HG02759 (cell line): ENCODE measurements around the gene FUBP1.
"Not testable (repeated sequence)": the region's sequence is repeated elsewhere in the genome, so short reads cannot be mapped to it uniquely, and the experiment has no call there.

Source experiments
- ATAC-seq: cut with Tn5 transposase; IDR thresholded peaks from one replicate; pipeline ENCODE4 v1.9.1; 2021; ENCODE audit warnings: mild to moderate bottlenecking, moderate library complexity; ENCODE audit not compliant: unreplicated experiment

FUBP1 gene, protein sequence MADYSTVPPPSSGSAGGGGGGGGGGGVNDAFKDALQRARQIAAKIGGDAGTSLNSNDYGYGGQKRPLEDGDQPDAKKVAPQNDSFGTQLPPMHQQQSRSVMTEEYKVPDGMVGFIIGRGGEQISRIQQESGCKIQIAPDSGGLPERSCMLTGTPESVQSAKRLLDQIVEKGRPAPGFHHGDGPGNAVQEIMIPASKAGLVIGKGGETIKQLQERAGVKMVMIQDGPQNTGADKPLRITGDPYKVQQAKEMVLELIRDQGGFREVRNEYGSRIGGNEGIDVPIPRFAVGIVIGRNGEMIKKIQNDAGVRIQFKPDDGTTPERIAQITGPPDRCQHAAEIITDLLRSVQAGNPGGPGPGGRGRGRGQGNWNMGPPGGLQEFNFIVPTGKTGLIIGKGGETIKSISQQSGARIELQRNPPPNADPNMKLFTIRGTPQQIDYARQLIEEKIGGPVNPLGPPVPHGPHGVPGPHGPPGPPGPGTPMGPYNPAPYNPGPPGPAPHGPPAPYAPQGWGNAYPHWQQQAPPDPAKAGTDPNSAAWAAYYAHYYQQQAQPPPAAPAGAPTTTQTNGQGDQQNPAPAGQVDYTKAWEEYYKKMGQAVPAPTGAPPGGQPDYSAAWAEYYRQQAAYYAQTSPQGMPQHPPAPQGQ

DNA sequence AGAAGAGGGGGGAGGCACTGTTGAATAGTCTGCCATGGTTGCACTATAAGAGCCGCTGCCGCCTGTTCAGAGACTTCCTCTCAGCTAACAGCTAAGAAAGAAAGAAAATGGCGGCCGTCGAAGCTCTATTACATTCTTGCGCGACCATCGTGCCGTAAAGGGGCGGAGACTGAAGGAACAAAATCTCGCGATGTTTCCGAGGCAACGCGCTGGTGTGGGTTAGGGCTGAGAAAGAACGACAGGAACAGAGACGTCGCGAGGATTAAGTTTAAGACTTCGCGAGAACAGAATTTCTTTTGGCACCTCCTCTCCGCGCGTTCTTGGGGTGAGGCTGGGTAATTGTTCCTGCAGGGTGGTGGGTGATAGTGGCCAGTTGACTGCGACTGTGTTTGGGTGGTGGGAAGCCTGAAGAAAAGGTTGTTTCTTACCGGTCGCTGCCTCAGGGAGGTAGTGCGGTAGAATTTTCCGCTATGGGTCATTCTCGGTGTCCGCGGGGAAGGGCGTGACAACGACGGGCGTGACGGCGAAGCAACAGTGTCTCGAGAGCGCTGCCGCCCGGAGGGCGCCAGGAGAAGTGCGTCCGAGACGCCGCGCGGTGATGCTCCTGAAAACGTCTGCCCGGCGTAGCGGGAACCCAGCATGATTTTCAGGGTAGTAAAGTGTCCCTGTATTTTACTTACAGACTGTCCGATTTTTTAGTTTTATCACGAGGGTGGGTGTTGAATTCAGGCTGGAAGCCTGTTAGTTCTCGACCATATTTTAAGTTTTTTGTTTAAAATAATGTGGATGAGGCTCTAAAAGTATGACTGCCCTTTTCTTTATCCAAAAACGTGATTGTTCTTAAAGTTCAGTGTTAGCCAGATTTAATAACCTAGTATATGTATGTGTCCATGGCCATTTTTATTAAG, at the start of gene FUBP1:
TSS of gene FUBP1 (minus strand) at position 104 of the 908 bp plus-strand sequence. CDS start at position 36, 68 bp downstream.
- peak; percentile 79 for ATAC-seq

DNA sequence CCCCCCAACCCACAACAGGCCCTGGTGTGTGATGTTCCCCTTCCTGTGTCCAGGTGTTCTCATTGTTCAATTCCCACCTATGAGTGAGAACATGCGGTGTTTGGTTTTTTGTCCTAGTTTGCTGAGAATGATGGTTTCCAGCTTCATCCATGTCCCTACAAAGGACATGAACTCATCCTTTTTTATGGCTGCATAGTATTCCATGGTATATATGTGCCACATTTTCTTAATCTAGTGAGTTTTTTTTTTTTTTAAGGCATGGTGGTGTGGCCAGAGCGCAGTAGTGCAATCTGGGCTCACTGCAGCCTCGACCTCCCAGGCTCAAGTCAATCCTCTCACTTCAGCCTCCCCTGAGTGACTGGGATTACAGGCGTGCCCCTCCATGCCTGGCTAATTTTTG, 42.3 kb upstream of the FUBP1 start:
- ATAC-seq = not testable (repeated sequence)

DNA sequence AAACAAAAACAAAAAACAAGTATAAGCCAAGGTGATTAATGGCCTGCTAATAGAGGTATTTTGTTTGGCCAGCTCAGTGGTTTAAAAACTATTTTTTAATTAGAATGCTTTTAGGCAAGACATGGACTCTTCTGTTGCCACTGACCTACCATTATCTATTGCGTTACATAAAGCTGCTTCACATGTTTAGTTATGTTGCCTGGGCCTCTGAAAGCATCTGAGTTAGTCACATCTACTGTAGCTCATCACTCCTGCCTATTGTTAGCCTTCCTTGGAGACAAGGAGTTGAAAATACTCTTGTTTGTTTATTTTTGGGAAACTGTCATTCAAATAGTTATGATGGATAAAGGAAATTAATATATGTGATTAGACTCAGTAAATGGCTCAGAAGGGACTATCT, 40.2 kb upstream of the FUBP1 start:
- ATAC-seq = no peak

DNA sequence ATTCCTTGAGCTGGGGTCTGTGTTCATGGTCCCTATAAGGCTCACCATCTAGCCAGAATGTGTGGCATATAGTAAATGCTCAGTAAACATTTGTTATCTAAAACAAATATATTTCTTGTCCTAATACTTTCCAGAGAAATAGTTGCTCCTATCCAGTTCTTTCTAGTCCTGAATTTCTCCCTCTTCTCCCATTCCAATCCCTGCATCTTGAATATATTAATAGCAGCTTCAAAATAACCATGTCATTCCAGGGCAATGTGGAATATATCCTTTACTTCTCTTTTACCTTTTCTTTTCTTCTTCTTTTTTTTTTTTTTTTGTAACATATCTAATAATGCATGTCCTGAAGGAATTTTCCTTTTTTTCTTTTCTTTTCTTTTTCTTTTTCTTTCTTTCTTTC, 36.3 kb upstream of the FUBP1 start:
- ATAC-seq = no peak

DNA sequence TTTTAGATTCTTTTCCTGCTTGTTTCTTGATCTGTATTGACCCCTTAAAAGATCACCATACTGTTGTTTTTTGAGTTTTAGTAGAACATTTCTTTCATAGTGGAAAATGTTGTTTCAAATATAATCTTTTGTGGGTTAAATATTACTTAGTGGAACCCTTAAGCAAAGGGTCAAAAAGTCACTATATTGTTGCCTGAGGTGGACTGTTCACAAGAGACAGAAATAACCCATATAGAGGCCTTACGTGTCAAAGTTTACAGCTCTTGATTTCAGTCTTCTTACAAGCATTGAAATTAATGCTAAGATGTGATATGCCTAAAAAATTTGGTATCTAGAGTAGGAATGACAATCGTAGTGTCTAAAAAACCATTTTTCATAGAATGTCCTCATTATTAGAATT, 32.2 kb upstream of the FUBP1 start:
- no peak for ATAC-seq

DNA sequence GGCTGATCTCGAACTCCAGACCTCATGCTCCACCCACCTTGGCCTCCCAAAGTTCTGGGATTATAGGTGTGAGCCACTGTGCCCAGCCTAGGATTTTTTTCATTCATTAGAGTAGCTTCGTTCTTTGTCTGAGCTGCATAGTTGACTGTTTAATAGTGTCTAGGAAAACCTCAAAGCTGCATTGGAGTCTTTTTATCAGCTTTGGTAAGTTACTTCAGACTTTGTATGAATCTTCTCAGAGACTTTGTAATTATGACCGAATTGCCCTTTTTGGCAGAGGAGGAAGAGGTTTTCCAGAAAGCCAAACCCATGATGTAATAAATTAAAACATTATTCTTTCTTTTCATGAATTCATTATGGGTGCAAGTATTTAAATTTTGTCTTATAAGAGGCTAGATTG, 31.0 kb upstream of the FUBP1 start:
- ATAC-seq = no peak

DNA sequence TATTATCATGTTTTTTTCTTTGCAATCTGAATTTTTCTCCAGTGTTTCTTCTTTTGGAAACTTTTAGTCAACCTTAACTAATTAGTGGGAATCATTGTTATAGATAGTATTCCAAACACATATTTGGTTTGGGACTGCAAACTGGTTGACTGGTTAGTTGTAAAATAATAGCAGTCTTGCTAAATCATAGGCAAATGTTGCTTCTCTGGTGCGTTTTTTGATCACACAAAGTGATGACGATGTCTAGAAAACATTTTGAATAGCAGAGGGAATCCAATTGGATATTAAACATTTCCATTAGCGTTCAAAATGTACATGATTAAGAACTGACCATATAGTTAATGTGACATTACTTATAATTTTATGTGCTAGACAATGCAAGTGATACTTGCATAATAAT, 30.4 kb upstream of the FUBP1 start:
- no peak for ATAC-seq

DNA sequence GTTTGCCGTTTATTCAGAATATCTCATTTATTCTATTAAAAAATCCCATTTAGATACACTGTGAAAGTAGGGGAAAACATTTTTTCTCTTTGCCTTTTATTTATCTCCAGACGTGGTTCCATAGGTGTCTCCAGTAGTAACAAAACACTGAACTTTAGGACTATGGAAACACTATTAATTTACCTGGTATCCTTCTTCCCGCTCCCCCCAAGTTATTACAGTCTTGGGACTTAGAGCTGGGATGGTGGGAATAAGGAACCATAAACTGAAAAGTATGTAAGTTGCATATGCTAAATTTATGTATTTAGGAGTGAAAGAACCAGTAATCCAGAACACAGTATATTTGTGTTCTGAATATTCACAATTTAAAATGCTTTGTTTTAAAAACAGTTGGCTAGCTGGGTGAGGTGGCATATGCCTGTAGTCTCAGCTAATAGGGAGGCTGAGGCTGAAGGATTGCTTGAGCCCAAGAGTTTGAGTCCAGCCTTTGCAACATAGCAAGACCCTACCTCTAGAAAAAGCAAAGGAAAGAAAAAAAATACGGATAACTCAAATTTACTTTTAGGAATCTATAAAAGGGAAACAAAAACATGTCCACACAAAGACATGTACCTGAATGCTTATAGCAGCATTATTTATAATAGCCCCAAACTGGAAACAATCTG, 28.9 kb upstream of the FUBP1 start:
- ATAC-seq = no peak

DNA sequence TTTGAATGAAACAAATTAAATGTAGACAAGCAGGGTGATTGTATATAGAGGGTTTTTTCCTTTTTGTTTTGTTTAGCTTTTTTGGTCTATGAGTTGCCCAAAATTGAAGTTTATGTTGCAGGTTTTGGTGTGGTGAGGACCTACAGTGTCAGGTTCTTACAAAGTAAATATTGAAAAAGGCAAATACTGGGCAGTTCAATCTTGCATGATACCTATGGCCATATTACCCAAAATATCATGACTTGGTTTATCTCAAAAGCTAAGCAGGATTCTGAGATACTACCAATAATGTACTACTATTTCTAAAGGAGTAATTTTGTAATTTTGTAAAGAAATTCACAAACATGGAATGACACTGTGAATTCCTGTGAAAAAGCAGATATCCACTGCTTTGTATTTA, 27.6 kb upstream of the FUBP1 start:
- no peak for ATAC-seq

DNA sequence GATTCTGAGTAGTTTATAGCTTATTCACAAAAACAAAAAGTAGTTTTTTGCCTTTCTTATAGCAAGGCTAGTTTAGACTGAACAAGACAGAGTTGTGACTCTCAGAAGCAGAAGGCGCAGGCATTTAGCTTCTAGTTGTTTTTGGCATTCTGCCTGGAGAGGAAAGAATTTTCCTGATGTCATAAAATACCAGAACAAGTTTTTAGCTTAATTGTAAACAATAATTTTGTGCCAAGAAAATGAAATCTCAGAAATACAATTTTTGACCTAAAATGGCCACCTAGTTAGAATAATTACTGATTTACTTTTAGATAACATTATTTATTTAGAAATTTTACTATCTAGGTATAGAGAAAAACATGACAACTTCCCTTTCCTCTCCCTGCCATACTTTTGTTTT, 26.9 kb upstream of the FUBP1 start:
- ATAC-seq = no peak

DNA sequence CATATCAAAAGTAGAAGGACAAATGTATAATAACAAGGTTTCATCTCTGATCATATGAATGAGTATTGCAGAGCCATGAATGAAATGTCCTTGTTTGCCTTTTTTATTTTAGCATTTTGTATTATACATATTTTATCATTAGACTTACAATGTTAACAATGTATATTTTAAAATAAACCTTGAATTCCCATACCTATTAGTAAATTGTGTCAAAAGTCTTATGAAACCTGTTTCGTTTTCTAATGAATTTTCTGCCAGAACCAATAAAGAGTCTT, 26.5 kb upstream of the FUBP1 start:
- no peak for ATAC-seq

DNA sequence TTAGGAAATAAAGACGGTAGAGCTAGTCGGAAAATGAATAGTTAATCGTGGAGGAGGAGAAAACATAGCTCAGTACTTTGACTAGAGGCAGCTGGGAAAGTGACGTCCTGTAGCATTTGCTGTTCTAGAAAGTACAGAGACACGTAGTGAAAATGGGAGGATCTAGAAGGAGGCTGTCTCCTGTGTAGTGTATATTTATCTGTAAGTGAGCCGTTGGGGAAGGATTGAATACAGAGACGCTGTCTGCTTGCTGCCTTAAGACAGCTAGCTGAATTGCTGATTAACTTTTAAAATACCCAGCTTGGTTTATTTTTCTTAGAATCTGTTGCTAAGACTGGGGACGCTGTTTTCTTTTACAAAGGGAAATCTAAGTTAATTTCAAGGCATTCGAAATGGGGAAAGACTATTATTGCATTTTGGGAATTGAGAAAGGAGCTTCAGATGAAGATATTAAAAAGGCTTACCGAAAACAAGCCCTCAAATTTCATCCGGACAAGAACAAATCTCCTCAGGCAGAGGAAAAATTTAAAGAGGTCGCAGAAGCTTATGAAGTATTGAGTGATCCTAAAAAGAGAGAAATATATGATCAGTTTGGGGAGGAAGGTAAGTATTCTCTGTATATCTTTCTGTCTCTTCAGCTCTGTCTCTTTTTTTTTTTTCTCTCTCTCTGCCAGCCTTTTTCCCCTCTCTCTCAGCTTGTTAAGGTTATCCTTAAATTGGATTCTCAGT, 26.0 kb upstream of the FUBP1 start, which contains the start of gene DNAJB4:
TSS of gene DNAJB4 (plus strand) at position 221 of the 729 bp plus-strand sequence. CDS start at position 393, 172 bp downstream.
- peak; percentile 99 for ATAC-seq

DNA sequence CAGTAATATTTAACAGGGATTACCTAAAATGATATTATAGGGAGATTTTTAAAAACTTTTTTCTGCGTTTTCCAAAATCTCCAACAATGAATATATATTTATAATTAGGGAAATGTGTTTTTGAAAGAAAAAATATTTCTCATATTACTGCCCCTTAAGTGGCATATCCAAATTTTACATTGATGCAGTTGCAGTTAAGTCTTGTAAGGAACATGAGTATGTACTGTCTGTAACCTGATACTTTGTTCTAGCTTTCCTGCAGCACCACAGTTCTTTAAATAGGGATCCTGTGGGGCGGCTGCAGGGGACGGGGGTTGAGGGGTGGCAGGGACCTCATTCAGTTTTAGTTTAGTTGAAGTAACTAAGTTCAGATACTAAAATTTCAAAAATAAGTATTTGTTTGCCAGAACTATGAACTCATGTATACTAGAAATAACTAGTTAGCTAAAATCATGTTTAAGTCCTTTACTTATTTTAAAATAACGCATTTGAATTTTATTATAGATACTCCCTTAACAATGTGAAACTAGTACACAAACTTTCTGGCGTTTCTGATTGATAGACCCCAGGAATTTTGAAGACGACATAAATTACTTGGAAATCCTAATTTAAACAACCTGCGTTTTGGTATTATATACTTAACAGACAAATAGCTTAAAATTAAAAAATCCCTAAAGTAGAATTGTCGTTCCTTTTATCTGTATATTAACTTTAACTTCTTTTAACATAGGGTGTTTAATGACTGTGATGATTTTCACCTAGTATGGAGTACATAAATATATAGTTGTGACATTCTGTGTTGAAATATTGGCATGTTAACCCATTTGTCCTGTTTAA, 25.2 kb upstream of the FUBP1 start:
- ATAC-seq = peak; percentile 57

DNA sequence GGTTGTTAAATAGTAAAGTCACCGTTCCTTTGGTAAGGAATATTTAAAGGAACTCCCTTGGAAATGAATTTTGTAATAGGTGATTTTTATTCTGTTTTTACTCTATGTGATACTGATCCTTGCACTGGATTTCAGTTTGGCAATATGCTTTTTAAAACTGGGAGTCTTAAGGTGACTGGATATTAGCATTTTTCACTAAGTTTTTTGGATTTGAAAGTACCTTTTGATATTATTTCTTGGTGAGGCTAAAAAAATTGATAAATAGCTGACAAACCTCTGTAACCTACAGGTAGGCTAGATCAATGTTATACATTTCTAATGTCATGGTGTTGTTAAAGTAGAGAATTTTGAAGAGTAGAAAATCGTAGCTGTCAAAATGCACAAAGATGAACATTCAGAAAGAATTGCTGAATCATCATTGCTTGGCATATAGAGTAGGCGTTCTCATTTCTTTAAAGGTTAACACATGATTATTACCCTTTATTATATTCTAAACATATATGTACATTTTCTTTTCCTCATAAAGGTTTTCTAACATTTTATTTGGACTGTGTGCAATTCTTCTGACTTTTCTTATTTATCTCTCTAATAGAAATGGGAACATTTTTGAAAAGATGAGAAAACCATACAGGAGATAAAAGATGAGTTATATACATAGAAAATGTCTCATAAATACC, 24.3 kb upstream of the FUBP1 start:
- ATAC-seq = no peak

DNA sequence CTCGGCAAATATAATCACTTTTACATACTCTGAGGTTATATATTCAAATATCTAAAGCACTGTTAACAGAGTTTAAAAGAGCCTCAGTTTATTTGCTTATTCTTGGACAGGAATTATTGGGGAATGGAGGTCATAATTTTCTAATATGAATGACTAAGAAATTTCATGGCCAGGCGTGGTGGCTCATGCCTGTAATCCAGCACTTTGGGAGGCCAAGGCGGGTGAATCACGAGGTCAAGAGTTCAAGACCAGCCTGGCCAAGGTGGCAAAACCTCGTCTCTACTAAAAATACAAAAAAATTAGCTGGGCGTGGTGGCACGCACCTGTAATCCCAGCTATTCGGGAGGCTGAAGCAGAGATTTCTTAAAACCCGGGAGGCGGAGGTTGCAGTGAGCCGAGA, 21.7 kb upstream of the FUBP1 start:
- not testable (repeated sequence) for ATAC-seq

DNA sequence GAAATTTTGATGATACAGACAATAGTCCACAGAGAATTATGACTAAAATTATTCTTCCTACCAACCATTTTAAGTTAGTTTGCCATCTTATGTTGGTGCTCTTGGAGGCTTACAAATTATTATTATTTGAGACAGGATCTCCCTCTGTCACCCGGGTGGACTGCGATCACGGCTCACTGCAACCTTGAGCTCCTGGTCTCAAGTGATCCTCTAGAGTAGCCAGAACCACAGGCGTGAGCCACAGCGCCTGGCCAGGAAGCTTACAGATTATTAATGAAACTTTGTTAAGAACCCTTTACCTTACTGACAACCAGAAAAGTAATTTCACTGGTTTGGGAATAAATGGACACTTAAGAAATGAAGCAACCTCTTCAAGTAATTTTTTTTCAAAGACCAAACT, 17.9 kb upstream of the FUBP1 start:
- ATAC-seq = no peak

DNA sequence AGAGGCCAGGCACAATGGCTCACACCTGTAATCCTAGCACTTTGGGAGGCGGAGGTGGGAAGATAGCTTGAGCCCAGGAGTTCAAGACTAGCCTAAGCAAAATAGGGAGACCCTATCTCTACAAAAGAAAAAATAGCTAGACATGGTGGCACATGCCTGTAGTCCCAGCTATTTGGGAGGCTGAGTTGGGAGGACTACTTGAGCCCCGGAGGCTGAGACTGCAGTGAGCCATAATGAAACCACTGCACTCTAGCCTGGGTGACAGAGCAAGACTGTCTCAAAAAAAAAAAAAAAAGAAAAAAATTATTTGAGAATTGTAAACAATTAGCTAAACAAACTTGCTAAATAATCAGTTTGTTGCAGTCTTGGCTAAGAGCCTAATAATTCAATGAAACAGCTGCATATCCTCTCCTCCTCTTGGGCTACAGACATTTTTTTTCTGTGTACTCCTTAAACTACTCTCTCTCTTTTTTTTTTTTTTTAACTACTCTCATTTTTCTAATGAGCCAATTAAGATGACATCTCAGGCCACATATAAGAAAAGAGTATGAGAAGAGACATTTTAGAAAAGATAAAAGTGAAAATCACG, 15.3 kb upstream of the FUBP1 start:
- no peak for ATAC-seq

DNA sequence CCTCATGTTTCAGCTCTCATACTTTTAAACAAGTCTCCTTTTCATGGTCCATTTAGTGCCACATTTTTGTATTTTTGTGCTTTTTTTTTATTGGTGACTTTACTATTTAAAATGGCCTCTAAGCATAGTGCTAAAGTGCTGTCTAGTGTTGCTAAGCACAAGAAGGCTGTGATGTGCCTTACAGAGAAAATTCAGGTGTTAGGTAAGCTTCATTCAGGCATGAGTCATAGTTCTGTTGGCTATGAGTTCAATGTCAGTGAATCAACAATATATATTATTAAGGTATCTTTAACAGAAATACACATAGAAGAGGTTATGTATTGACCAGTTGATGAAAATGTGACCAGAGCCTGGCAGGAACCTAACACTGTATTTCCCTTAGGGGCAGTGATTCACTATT, 12.8 kb upstream of the FUBP1 start:
- no peak for ATAC-seq
